ENCODE measurements around the gene SUCO. TPM values are rescaled to one million over a fixed set of nuclear protein-coding genes. Genes with fewer than 3 reads are reported as not detected.

SUCO gene
- total RNA-seq, 4 donors from 2014 or later = 34.7 to 67.9 (median 37.7) TPM

DNA sequence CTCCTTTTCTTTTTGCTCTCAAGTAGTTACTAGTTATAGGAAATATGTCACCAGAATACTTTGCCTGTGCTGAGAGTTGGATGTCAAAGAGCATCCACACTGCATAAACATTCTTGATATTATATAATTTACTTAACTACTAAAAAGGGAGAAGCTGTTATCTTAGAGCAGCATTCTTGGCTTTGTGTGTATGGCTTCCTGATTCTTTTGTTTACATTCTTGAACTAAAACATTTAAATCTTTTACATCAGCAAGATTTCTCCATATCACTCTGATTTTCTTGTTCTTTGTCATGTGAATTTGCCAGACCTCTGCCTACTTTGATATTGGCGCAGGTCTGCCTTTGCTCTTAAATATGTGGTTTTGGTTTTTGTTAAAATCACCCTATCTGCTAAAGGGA, 48.8 kb downstream of the SUCO start:
- H3K4me1 ChIP-seq = peaks cover 7 to 9% of the 10 kb centered on the region in 2 donors
- no peak for TF ChIP-seq POLR2A (IDR thresholded peaks at IDR 0.05)
- TF ChIP-seq, protein P1, sequence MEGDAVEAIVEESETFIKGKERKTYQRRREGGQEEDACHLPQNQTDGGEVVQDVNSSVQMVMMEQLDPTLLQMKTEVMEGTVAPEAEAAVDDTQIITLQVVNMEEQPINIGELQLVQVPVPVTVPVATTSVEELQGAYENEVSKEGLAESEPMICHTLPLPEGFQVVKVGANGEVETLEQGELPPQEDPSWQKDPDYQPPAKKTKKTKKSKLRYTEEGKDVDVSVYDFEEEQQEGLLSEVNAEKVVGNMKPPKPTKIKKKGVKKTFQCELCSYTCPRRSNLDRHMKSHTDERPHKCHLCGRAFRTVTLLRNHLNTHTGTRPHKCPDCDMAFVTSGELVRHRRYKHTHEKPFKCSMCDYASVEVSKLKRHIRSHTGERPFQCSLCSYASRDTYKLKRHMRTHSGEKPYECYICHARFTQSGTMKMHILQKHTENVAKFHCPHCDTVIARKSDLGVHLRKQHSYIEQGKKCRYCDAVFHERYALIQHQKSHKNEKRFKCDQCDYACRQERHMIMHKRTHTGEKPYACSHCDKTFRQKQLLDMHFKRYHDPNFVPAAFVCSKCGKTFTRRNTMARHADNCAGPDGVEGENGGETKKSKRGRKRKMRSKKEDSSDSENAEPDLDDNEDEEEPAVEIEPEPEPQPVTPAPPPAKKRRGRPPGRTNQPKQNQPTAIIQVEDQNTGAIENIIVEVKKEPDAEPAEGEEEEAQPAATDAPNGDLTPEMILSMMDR (IDR thresholded peaks at IDR 0.05) = no peak
- H3K27ac ChIP-seq = no peak overlapping the region
- H3K27me3 ChIP-seq = no peaks in the 10 kb centered on the region
- WGBS, 2 donors = 94 to 100% methylated on average over 1 of the region's 1 CpG
- intact Hi-C loops (cut with DNase I) = no loop called here
- no peak overlapping the region for H3K4me3 ChIP-seq (replicated peaks in 1 of 3)
- no peak for DNase-seq
- H3K36me3 ChIP-seq = peaks cover 0 to 8% of the 10 kb centered on the region in 2 donors
- H3K9me3 ChIP-seq = no peaks in the 10 kb centered on the region

- H3K9me3 ChIP-seq = no peaks in the 10 kb centered on the region
- intact Hi-C loops (cut with DNase I) = no loop called here
- peaks cover 7 to 9% of the 10 kb centered on the region in 2 donors for H3K4me1 ChIP-seq
These were observed 49.9 kb downstream of the SUCO start for GRCh38 chr1:172582889-172583288.

DNA sequence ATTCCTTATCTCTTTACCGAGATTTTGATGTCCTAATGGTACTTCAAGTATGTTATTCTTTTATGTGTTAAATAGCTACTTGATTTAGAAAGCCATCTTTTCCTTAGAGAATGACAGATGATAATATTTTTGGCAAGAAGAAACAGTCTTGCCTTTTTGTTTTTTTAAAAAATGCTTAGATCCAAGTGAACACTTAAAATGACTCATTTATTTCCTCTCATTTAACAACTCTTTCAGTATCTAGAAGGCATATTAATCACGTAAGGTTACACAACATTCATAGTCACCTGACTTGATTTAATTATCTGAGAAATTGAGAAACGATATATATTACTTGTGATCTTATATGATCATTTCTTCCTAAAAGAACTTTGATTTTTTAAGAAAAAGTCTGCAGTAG, 52.4 kb downstream of the SUCO start:
- Histone ChIP-seq H3K36me3 (peaks cover 10 to 16% of the 10 kb centered on the region in 2 donors), H3K4me1 (peaks cover 7 to 9% of the 10 kb centered on the region in 2 donors), H3K27ac (peak overlapping the region in 1 of 3 donors; percentile 6), H3K27me3 (no peaks in the 10 kb centered on the region), H3K9me3 (no peaks in the 10 kb centered on the region), H3K4me3 (replicated peaks in 1 of 3) (no peak overlapping the region)
- intact Hi-C loops (cut with DNase I) = no loop called here
- DNase-seq = no peak
- 67% methylated on average over 3 of the region's 3 CpGs for WGBS, 2 donors
- TF ChIP-seq, protein P1 (IDR thresholded peaks at IDR 0.05) = no peak
- TF ChIP-seq POLR2A (IDR thresholded peaks at IDR 0.05) = no peak

More at GRCh38 chr1:172582889-172583288, 49.9 kb downstream of the SUCO start:
- WGBS, 2 donors = 94 to 97% methylated on average over 3 of the region's 3 CpGs
- TF ChIP-seq POLR2A (IDR thresholded peaks at IDR 0.05) = no peak
- TF ChIP-seq, protein P1 (IDR thresholded peaks at IDR 0.05) = no peak
- Histone ChIP-seq H3K36me3 (peaks cover 0 to 8% of the 10 kb centered on the region in 2 donors), H3K27ac (no peak overlapping the region), H3K4me3 (replicated peaks in 1 of 3) (no peak overlapping the region), H3K27me3 (no peaks in the 10 kb centered on the region)
- DNase-seq = no peak

- H3K27ac ChIP-seq = peak overlapping the region in 1 of 3 donors; percentile 6
These were observed 52.9 kb downstream of the SUCO start for GRCh38 chr1:172585861-172586260.

More at GRCh38 chr1:172585861-172586260, 52.9 kb downstream of the SUCO start:
- Histone ChIP-seq H3K36me3 (peaks cover 15 to 18% of the 10 kb centered on the region in 2 donors), H3K9me3 (no peaks in the 10 kb centered on the region), H3K4me1 (peaks cover 7 to 9% of the 10 kb centered on the region in 2 donors), H3K27me3 (no peaks in the 10 kb centered on the region), H3K4me3 (replicated peaks in 1 of 3) (no peak overlapping the region)
- intact Hi-C loops (cut with DNase I) = no loop called here
- DNase-seq = no peak
- TF ChIP-seq, protein P1 (IDR thresholded peaks at IDR 0.05) = no peak
- TF ChIP-seq POLR2A (IDR thresholded peaks at IDR 0.05) = no peak

All from thyroid gland (tissue), 4 donors.